ENCODE data around the gene XYLT1.

XYLT1 gene

GRCh38 chr16:17286443-17286842 is 184.3 kb downstream of the XYLT1 start:
- no peak for DNase-seq (ENCODE audit: low read depth, low spot score)

- DNase-seq (ENCODE audit: low read depth, low spot score): no peak
Measured at GRCh38 chr16:17283016-17283415, 187.7 kb downstream of the XYLT1 start.

GRCh38 chr16:17282247-17282646 is 188.5 kb downstream of the XYLT1 start:
- DNase-seq (ENCODE audit: low read depth, low spot score): no peak

GRCh38 chr16:17281052-17281451 is 189.7 kb downstream of the XYLT1 start:
- DNase-seq (ENCODE audit: low read depth, low spot score): no peak

- no peak for DNase-seq (ENCODE audit: low read depth, low spot score)
Measured at GRCh38 chr16:17278988-17279387, 191.8 kb downstream of the XYLT1 start.

GRCh38 chr16:17277981-17278381 is 192.8 kb downstream of the XYLT1 start:
- DNase-seq (ENCODE audit: low read depth, low spot score): no peak

- no peak for DNase-seq (ENCODE audit: low read depth, low spot score)
Measured at GRCh38 chr16:17276610-17277009, 194.2 kb downstream of the XYLT1 start.

GRCh38 chr16:17276010-17276530 is 194.7 kb downstream of the XYLT1 start:
- DNase-seq (ENCODE audit: low read depth, low spot score): no peak

- no peak for DNase-seq (ENCODE audit: low read depth, low spot score)
Measured at GRCh38 chr16:17275076-17276009, 195.4 kb downstream of the XYLT1 start.

- no peak for DNase-seq (ENCODE audit: low read depth, low spot score)
Measured at GRCh38 chr16:17273142-17273561, 197.6 kb downstream of the XYLT1 start.

GRCh38 chr16:17272716-17273115 is 198.0 kb downstream of the XYLT1 start:
- DNase-seq (ENCODE audit: low read depth, low spot score): no peak

GRCh38 chr16:17271687-17272086 is 199.1 kb downstream of the XYLT1 start:
- no peak for DNase-seq (ENCODE audit: low read depth, low spot score)

- no peak for DNase-seq (ENCODE audit: low read depth, low spot score)
Measured at GRCh38 chr16:17270683-17271109, 200.1 kb downstream of the XYLT1 start.

- DNase-seq (ENCODE audit: low read depth, low spot score): no peak
Measured at GRCh38 chr16:17270111-17270510, 200.6 kb downstream of the XYLT1 start.

- DNase-seq (ENCODE audit: low read depth, low spot score): no peak
Measured at GRCh38 chr16:17269439-17269838, 201.3 kb downstream of the XYLT1 start.

GRCh38 chr16:17266608-17267313 is 204.0 kb downstream of the XYLT1 start:
- no peak for DNase-seq (ENCODE audit: low read depth, low spot score)

GRCh38 chr16:17265154-17265553 is 205.6 kb downstream of the XYLT1 start:
- DNase-seq (ENCODE audit: low read depth, low spot score): no peak

- no peak for DNase-seq (ENCODE audit: low read depth, low spot score)
Measured at GRCh38 chr16:17261197-17261858, 209.4 kb downstream of the XYLT1 start.

- DNase-seq (ENCODE audit: low read depth, low spot score): no peak
Measured at GRCh38 chr16:17260276-17260849, 210.4 kb downstream of the XYLT1 start.

- no peak for DNase-seq (ENCODE audit: low read depth, low spot score)
Measured at GRCh38 chr16:17259751-17260270, 210.9 kb downstream of the XYLT1 start.

All from iPS DF 19.7 (cell line).